ENCODE data around the gene DLGAP1.

GRCh38 chr18:4119813-4120212 lies 335.3 kb downstream of the DLGAP1 start:
- TF ChIP-seq CTCF (IDR thresholded peaks at IDR 0.05), result no peak
- no peak for TF ChIP-seq POLR2A (IDR thresholded peaks at IDR 0.05)
